Measurements from ENCODE around the gene LMNA. TPM values are rescaled to one million over a fixed set of nuclear protein-coding genes. Genes with fewer than 3 reads are reported as not detected.
"Not testable (repeated sequence)": the region's sequence is repeated elsewhere in the genome, so short reads cannot be mapped to it uniquely, and the experiment has no call there.

Gene LMNA
- total RNA-seq, 1 donor from 2014 or later = 236 TPM

DNA sequence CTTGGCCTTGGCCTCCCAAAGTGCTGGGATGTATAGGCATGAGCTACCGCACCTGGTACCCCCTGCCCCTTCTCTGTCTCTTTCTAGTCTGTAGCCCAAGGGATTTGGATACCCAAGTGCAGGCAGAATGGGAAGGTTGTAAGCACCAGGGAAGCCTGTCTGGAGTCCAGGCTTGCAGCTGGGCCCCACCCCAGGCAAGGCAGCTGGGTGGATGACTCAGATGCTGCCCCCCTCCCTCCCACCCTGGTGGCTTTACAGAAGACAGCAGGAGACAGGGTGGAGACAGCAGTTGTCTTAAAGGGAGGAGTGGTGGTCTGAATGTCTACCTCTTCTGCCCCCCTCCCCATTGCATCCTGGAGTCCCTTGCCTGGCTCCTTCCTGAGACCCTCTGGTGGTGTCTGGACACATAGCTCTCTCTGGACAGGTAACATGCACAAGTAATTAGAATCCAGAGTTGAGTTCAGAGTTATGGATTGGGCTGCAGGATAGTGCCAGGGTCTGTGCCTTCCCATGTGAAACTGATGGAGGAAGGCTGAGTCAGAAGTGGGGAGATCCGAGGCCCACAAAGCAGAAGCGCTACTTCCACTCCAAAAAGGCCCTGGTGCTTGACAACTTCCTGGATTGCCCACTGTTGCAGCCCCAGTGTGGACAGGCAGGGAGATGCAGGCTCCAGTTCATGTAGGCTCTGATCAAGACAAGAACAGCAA, 5.1 kb downstream of the LMNA start:
- Histone ChIP-seq H3K36me3 (no peaks in the 10 kb centered on the region), H3K4me3 (peak overlapping the region; percentile 100), H3K4me1 (peaks cover 100% of the 10 kb centered on the region), H3K27me3 (ENCODE audit: low read depth) (no peaks in the 10 kb centered on the region), H3K27ac (replicated peaks) (peak overlapping the region; percentile 97), H3K9me3 (replicated peaks) (no peaks in the 10 kb centered on the region)
- peak; percentile 59 for DNase-seq
- TF ChIP-seq, protein P1, sequence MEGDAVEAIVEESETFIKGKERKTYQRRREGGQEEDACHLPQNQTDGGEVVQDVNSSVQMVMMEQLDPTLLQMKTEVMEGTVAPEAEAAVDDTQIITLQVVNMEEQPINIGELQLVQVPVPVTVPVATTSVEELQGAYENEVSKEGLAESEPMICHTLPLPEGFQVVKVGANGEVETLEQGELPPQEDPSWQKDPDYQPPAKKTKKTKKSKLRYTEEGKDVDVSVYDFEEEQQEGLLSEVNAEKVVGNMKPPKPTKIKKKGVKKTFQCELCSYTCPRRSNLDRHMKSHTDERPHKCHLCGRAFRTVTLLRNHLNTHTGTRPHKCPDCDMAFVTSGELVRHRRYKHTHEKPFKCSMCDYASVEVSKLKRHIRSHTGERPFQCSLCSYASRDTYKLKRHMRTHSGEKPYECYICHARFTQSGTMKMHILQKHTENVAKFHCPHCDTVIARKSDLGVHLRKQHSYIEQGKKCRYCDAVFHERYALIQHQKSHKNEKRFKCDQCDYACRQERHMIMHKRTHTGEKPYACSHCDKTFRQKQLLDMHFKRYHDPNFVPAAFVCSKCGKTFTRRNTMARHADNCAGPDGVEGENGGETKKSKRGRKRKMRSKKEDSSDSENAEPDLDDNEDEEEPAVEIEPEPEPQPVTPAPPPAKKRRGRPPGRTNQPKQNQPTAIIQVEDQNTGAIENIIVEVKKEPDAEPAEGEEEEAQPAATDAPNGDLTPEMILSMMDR (IDR thresholded peaks at IDR 0.05; ENCODE audit: borderline replicate concordance) = no peak
- intact Hi-C loops (cut with micrococcal nuclease) = no loop called here

DNA sequence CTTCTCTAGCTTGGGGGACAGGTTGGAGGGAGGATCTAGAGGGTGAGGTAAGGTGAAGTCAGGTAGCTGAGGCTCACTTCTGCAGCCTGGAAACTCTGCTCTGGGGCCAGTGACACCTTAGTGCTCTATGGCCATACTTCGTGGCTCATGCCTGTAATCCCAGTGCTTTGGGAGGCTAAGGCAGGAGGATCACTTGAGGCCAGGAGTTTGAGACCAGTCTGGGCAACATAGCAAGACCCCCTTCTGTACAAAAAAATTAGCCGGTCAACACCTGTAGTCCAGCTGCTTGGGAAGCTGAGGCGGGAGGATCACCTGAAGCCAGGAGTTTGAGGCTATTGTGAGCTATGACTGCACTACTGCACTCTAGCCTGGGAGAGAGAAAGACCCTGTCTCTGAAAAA, 5.8 kb downstream of the LMNA start:
- peaks cover 100% of the 10 kb centered on the region for H3K4me1 ChIP-seq
- H3K27me3 ChIP-seq (ENCODE audit: low read depth) = no peaks in the 10 kb centered on the region
- peak overlapping the region; percentile 97 for H3K27ac ChIP-seq (replicated peaks)
- intact Hi-C loops (cut with micrococcal nuclease) = no loop called here
- no peaks in the 10 kb centered on the region for H3K9me3 ChIP-seq (replicated peaks)
- H3K36me3 ChIP-seq = no peaks in the 10 kb centered on the region
- DNase-seq = no peak
- TF ChIP-seq, protein P1 (IDR thresholded peaks at IDR 0.05; ENCODE audit: borderline replicate concordance) = no peak
- H3K4me3 ChIP-seq = peak overlapping the region; percentile 100

DNA sequence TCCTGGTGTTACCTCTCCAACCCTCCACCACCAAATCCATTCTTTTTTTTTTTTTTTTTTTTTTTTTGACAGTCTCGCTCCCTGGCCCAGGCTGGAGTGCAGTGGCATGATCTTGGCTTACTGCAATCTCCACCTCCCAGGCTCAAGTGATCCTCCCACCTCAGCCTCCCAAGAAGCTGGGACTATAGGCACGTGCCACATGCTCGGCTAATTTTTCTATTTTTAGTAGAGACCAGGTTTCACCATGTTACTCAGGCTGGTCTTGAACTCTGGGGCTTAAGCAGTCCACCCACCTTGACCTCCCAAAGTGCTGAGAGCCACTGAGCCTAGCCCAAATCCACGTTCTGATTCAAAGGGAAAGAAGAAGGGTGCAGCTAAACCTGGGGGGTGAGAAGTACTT, 6.5 kb downstream of the LMNA start:
- DNase-seq; H3K9me3 ChIP-seq (replicated peaks); H3K36me3 ChIP-seq; H3K27me3 ChIP-seq (ENCODE audit: low read depth); intact Hi-C loops (cut with micrococcal nuclease): not testable (repeated sequence)
- Histone ChIP-seq H3K27ac (replicated peaks) (peak overlapping the region; percentile 97), H3K4me3 (peak overlapping the region; percentile 100), H3K4me1 (peaks cover 100% of the 10 kb centered on the region)

DNA sequence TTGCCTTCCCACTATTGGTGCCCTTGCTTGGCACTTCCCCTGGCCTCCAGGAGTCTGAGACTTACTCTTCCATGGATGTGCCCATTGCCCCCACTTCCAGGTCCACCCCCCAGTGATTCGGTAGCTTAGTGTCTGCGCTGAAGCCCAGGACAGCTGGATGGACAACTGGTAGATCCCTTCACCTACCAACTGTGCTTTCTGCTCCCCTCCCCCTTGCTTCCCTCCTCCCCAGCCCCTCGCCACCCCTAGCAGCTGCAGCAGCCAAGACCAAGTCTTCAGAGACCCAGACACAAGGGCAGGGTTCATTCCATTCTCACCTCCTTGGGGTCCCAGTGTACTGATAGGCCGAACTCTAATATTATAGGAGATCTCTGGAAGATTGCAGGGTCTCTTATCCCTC, 6.9 kb downstream of the LMNA start:
- no peak for DNase-seq
- Histone ChIP-seq H3K4me3 (peak overlapping the region; percentile 100), H3K27ac (replicated peaks) (peak overlapping the region; percentile 97), H3K4me1 (peaks cover 100% of the 10 kb centered on the region), H3K27me3 (ENCODE audit: low read depth) (no peaks in the 10 kb centered on the region), H3K36me3 (no peaks in the 10 kb centered on the region), H3K9me3 (replicated peaks) (no peaks in the 10 kb centered on the region)
- TF ChIP-seq, protein P1 (IDR thresholded peaks at IDR 0.05; ENCODE audit: borderline replicate concordance) = no peak
- intact Hi-C loops (cut with micrococcal nuclease) = no loop called here

DNA sequence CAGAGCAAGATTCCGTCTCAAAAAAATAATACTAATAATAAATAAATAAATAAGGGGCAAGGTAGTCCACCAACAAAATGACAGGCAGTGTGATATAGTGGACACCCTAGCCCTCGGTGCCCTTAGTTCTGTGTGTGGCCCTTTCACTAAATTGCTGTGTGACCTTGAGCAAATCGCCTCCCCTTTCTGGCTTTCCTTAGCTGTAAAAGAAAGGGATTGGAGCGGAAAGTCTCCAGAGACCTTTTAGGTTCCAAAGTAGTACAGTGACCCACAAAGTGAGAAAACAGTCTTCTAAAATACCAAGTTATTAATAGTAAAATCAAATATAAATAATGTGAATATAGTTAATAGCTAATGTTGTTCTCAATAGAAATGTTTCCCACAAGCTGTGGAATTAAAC, 7.6 kb downstream of the LMNA start:
- Histone ChIP-seq H3K4me1 (peaks cover 100% of the 10 kb centered on the region), H3K4me3 (peak overlapping the region; percentile 100), H3K9me3 (replicated peaks) (no peaks in the 10 kb centered on the region), H3K27me3 (ENCODE audit: low read depth) (no peaks in the 10 kb centered on the region), H3K36me3 (no peaks in the 10 kb centered on the region), H3K27ac (replicated peaks) (peak overlapping the region; percentile 97)
- intact Hi-C loops (cut with micrococcal nuclease) = no loop called here
- TF ChIP-seq, protein P1 (IDR thresholded peaks at IDR 0.05; ENCODE audit: borderline replicate concordance) = no peak
- DNase-seq = no peak

DNA sequence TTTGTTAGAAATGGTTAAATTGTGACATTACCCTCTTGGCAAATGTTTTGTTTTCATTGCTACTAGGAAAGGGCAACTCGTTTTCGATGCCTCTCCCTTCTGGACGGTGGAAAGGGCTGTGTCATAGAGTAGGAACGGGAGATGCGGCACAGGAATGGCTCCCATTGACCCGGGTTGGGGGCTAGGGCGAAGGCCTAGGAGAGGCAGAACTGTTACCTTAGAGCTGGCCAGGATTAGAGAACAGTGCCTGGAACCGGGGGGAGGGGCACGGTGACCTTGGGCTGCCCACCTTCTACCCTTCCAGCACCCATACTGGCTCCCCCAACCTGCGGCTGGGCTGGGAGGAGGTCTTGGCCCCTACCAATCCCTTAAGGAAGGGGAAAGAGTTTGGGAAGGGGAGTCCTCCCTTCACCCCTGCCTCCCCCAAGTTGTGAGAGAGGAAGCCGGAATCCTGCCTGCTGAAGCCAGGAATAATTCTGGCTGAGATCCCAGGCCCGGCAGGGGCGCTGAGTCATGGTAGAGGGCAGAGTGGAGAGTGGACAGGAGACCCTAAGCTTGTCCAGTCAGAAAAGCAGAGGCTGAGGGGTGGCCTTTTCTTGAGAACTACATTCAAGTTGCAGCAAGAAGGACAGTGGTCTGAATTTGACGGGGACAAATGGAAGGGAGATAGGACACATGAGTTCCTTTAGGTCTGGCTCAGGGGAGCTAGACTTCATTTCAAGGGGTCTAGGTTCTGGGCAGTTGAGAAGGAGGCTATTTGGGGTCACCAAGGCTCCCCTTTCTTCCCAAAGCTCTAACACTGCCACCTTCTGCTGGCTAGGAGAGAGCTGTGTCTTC, 8.2 kb downstream of the LMNA start:
- H3K27me3 ChIP-seq (ENCODE audit: low read depth) = no peaks in the 10 kb centered on the region
- H3K4me3 ChIP-seq = peak overlapping the region; percentile 100
- no peaks in the 10 kb centered on the region for H3K9me3 ChIP-seq (replicated peaks)
- TF ChIP-seq, protein P1 (IDR thresholded peaks at IDR 0.05; ENCODE audit: borderline replicate concordance) = no peak
- H3K27ac ChIP-seq (replicated peaks) = peak overlapping the region; percentile 97
- H3K4me1 ChIP-seq = peaks cover 100% of the 10 kb centered on the region
- intact Hi-C loops (cut with micrococcal nuclease) = no loop called here
- no peaks in the 10 kb centered on the region for H3K36me3 ChIP-seq
- DNase-seq = peak; percentile 85
